Activated CD8-positive, alpha-beta memory T cell treated with anti-CD3 and anti-CD28 coated beads, Interleukin-2, amount 50 U/mL, for 24 hours (primary cell): ENCODE measurements around the gene DNAJB1.
"Not testable (repeated sequence)": the region's sequence is repeated elsewhere in the genome, so short reads cannot be mapped to it uniquely, and the experiment has no call there.

Source experiments
- DNase-seq: peaks from one replicate; pipeline ENCODE4 v3.0.0-alpha.2; 2020; ENCODE audit errors: extremely low read depth

Gene DNAJB1

DNA sequence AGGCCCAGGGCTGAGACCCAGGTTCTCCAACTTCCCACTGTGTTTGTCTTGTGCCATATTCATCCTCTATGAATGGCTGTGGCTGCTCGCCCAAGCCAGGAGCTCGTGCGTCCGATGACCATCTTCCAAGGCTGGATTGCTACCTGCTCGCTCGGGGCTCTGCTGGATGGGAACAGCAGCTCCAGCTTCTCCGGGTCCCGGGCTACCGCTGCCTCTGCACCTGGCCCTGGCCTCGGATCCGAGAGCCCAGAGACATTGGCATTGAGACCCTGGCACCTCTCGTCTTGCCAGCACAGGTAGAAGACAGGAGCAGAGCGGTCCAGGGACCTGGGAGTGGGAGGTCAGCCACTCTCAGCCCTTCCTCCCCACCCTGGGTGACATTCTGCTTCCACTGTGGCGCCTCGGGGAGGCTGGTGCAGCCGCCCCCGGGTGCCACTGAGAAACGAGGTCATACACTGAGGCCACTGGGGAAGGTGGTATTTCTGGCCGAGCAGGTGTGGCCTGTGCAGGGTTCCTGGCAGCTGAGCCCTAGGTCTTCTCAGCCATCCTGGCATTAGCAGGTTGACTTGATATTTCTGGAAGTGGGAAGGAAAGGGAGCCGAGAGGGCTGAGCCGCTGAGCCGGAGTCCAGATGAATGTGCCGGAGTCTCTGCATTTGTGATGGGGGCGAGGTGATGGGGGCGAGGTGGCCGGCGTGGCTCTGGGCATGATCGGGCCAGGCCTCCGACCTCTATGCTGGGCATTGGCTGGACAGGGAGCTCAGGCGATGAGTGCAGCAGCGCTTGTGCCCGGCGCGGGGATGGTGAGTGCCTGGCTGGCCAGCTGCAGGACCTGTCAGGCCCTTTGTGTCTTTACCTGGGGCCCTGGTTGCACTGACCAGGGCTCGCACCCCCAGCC lies 35.1 kb upstream of the DNAJB1 start:
- DNase-seq, result no peak

DNA sequence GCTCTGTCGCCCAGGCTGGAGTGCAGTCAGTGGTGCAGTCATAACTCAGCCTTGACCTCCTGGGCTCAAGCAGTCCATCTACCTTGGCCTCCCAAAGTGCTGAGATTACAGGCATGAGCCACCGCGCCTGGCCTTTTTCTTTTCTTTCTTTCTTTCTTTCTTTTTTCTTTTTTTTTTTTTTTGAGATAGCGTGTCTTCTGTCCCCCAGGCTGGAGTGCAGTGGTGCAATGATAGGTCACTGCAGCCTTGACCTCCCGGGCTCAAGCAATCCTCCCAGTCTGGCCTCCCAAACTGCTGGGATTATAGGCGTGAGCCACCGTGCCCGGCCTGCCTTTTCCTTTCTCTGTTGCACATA lies 33.8 kb upstream of the DNAJB1 start:
- not testable (repeated sequence) for DNase-seq

DNA sequence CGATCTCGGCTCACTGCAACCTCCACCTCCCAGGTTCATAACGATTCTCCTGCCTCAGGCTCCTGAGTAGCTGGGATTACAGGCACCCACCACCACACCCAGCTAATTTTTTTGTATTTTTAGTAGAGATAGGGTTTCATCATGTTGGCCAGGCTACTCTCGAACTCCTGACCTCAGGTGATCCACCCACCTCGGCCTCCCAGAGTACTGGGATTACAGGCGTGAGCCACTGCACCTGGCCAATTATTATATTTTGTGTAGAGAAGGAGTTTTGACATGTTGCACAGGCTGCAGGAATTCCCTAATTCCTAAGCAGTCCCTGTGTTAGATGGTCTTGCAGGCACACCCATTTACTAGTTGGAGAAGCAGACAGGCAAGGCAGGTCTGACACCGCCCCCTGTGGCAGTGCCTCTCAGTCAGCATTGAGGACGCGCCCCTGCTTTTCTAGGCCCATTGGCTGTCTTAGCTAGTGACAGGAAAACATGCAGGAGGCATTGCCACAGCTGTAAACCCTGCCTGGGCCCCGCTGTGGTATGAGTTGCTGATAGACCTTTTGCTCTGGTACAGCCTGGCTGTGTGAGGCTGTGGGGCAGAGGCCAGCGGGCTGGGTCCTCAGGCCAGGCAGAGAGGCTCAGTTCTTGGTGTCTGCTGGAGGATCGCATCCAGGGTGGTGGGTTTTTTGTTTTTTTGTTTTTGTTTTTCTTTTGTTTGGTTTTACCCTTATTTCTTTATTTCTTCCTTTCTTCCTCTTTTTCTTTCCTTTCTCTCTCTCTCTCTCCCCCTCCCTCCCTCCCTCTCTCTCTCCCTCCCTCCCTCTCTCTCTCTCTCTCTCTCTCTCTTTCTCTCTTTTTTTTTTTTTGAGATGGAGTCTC lies 33.2 kb upstream of the DNAJB1 start:
- peak; percentile 52 for DNase-seq

DNA sequence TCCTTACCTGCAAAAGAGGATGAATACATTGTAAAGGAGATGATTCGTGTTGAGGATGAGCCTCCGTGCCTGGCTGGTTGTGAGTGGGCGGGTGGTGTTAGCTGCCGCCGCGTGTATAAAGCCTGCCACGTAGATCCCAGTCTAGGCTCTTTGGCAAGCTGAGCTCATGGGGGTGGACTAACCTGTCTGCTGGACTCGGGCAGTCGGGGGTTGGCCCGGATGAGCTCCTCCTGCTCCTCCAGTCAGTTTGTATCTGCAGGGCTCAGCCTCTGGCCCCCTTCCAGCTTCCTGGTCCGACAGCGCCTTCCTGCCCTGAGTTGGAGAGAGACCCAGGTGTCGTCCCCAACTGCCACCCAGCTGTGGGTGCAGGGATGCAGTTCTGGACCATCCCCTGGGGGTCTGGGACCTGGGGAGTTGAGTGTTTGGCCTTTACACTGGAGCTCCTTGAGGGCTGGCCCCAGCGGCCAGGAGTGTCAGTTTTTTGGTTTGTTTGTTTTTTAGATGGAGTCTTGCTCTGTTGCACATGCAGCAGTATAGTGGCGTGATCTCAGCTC lies 32.1 kb upstream of the DNAJB1 start:
- no peak for DNase-seq

DNA sequence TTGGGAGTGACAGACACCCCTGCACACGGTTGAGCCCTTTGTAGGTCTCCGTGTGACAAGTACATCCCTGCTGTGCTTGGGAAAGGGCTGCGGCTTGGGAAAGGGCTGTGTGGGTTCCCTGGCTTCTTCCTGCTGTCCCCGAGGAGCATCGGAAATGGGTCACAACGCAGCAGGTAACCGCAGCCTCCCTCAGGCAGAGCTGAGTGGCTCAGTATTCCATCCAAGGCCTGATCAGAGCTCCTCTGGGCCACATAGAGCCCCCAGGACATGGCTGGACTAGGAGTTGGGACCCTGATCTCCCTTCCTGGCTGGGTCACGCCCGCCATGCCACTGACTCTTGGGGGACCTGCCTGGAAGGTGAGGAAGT lies 27.5 kb upstream of the DNAJB1 start:
- no peak for DNase-seq

DNA sequence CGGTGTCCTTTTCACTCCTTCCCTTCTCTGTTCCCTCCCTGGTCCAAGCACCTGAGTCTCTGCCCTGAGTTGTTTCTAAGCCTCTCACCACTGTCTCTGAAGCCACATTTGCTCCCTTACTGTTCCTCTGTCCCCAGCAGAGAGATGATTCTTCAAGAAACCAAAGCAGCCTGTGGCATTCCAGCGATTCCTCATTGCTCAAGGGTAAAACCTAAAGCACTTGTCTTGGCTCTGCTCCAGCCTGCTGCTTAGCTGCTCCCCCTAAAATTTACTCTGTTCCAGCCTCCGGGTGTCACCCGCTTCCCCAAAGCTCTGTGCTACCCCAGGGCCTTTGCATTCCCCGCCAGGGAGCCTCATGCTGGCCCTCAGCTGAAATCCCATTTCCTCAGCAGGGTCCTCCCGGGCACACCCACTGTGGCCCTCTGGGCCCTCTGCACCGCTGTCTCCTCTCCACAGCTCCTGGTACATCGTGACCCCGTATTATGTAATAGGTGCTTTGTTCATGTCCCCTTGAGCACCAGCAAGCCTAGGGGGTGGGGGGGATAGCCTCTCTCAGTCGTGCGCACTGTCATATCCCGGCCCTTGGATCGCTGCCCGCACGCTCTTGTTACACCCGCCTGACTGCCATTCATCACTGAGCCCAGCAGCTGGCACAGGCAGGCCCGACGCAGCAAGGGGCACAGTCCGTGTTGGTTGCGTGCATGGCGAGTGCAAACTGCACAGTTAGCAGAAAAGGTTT lies 26.9 kb upstream of the DNAJB1 start:
- DNase-seq, result no peak

DNA sequence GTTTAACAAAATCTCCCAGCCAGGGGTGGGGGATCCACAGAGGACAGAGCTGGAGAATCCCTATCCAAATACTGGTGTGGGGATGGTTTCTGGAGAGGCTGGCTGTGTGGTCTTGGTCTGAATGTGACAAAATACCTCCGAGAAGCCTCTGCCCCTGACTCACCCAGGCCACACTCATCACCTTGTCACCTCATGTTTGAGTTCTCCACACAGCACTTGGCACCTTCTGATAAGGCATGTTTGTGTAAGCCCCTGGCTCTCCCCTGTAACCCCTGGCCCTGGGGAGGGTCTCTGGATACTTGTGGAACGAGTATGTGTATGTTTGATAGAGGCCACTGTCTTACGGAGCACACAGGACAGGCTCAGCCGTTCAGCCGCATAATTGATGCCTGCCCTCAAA lies 25.9 kb upstream of the DNAJB1 start:
- DNase-seq, result no peak

DNA sequence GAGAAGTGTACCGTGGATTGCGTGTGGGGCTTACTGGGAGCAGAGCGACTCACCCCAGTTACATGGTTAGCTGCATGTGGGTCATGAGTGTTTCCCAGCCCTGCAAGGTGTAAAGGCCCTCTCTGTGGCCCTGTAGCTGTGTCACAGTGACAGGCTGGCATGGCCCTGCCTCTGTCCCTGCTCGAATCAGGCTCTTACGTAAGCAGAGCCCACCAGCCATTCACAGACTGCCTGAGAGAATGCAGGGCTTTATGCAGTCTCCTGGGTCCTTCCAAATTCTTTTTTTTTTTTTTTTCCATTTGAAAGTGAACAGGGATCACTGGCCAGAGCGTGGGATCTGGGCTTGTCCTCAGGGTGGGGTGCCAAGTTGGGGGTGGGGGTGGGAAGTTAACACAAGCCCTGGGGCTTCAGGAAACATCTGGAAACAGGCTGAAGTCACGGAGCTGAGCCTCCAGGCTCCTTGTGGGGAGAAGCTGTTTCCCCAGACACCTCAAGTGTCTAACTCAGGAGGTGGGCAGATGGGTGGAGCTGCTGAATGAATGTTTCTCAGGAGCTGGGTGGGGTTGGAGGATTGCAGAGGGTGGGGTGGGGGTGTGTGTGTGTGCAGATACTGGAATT lies 24.6 kb upstream of the DNAJB1 start:
- no peak for DNase-seq

DNA sequence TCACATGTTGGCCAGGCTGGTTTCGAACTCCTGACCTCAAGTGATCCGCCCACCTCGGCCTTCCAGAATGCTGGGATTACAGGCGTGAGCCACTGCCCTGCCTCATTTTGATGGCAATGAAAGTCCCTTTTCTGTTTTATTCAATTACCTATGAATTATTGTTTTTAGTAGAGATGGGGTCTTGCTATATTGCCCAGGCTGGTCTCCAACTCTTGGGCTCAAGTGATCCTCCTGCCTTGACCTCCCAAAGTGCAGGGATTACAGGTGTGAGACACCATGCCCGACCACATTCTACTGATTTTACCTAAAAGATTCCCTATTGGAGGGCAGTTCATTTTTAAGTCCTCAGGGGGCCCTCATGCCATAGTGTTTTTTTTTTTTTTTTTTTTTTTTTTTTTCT lies 23.8 kb upstream of the DNAJB1 start:
- DNase-seq, result not testable (repeated sequence)

DNA sequence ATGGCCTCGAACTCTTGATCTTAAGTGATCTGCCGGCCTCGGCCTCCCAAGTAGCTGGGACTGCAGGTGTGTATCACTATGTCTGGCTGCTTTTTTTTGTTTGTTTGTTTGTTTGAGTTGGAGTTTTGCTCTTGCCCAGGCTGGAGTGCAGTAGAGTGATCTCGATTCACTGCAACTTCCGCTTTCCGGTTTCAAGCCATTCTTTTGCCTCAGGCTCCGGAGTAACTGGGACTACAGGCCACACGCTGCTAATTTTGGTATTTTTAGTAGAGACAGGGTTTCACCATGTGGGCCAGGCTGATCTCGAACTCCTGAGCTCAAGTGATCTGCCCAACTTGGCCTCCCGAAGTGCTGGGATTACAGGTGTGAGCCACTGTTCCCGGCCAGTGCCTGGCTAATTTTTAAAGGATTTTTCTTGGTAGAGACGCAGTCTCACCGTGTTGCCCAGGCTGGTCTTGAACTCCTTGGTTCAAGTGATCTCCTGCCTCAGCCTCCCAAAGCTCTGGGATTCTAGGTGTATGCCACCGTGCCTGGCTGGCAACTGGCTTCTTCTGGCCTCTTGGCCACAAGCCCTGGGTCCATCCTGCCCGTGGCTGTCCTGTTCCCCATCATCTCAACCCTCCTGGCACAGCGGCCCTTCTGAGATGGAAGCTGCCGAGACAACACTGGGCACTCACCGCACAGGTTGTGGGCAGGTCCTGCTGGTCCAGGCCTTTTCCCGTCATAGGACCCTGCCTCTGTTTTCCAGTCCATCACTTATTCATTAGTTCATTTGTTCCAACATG lies 22.7 kb upstream of the DNAJB1 start:
- no peak for DNase-seq

DNA sequence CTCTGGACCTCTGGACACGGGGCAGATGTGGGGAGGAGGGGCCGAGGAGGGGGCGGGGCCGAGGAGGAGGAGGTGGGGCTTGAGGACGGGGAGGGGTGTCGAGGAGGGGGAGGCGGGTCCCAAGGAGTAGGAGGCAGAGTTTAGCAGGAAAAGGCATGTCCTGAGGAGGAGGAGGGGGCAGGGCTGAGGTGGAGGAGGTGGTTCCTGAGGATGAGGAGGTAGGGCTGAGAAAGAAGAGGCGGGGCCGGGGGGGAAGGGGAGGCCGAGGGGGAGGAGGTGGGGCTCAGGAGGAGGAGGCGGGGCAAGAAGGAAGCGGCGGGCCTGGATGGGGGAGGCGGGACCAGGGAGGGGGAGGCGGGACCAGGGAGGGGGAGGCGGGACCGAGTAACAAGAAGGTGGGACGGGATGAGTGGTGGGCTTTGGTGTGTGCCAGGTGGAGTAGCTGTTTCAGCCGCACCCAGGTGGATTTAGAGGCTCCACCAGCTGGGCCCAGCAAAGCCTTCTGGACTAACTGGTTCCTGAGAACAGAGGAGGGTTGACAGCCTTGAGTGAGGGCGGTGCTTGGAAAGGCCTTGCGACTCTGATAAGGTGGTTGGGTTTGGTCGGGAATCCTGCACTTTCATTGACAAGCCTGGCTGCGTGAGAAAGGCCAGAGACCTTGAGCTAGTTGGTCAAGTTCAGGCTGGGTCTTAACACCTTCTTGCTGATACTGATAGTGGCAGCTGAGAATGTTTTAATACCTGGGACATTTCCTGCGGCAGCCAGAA lies 18.9 kb upstream of the DNAJB1 start:
- DNase-seq, result no peak

DNA sequence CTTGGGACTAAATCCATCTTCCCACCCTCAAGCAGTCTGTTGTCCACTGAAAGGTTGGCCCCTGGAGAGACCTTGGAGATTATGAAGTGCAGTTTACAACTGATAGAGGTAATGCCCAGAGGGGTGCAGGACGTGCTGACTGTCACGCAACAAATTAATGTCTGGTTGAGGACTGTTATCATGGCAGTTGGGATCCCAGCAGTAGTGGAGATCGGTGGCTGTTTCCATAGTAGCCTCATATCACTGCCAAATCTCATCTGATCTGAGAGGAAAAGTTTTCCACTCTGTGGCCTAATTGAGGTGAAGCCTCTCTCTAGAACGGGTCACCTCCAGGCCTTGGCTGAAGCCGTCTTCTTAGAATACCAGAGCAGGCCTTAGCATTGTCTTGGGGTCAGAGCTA lies 15.3 kb upstream of the DNAJB1 start:
- DNase-seq, result no peak

DNA sequence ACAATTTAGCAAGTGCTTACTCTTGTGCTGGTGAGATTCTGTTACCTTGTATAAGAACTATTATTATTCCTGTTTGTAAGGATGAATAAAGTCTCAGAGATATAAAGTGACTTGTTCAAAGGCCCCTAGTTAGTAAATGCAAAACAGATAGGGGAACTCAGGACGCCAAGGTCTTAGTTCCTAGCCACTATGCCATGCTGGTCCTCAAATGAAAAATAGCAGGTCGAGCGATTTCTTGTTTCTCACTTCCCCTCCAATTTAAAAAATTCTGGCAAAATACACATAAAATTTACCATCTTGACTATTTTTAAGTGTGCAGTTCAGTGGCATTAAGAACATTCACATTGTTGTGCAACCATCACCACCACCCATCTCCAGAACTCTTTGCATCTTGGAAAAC lies 12.3 kb upstream of the DNAJB1 start:
- no peak for DNase-seq

DNA sequence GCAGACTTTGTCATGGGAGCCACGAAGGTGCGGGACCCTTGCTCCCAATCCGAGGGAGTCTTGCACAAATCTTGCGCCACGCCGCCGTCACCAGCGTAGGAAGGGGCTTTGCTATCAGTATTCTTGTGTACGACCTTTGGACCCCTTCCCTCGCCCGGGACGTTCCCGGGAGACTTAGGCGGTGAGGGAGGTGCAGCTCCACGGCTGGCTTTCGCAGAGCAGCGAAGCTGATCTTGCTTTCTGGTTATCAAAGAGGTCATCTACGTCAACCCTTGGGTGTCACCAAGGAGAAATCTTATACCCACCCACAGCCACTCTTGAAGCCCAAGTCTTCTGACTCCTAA lies 11.8 kb upstream of the DNAJB1 start:
- no peak for DNase-seq

DNA sequence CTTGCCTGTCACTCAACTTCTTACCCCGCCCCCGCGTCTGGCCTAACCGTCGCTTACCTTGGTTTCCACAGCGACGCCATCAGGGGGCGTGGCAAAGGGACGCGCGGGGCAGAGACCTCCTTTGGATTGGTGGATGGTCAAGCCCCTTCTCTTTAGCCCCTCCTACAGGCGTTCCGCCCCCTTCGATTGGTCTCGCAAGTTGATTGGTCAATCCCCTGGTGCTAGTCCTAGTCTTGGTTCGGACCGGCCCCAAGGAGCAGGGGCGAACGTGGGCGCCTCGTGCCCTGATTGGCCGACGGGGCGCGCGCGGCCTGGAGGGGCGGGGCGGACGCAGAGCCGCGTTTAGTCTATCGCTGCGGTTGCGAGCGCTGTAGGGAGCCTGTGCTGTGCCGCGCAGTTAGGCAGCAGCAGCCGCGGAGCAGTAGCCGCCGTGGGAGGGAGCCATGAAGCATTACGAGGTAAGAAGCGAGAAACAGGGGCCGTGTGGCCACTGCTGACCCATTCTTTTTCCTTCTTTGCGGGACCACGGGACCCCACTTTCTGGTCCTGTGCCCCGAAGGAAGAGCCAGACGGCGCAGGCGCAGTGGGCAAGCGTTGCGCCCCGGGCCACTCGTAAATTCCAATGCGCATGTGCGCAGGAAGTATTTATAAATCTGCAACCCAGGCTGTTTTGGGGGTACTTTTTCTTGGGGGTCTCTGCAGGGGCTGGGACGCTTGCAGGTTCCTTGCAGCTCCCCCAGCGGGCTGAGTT lies 11.2 kb upstream of the DNAJB1 start, which contains the start of gene TECR:
Gene TECR, plus strand, starts transcription at position 341 of the 751 bp plus-strand sequence. Its CDS starts 103 bp downstream, at position 444.
- peak; percentile 100 for DNase-seq

DNA sequence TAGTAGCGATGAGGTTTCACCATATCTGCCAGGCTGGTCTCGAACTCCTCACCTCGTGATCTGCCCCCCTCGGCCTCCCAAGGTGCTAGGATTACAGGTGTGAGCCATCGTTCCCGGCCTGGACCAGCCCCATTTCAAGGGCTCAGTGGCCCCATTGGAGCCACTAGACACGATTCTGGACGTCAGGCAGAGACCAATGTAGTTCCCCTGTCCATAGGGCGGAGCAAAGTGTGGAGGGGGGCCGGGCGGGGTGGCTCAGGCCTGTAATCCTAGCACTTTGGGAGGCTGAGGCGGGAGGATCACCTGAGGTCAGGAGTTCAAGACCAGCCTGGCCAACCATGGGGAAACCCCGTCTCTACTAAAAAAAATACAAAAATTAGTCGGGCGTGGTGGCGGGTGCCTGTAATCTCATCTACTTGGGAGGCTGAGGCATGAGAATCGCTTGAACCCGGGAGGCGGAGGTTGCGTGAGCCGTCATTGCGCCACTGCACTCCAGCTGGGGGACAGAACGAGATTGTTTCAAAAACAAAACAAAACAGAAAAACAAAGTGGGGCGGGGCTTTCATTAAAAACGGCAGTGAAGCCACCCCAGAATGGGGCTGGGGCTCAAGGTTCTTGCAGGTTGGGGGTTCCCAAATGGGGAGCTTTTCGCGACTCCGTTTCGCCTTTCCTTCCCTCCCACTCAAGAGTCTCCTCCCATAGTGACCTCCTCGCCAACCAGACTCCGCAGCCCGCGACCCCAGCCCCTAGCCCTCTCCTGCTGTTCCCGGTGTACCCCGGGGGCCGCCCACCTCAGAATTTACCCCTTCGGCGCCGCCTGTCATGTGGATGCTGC lies 10.4 kb upstream of the DNAJB1 start:
- DNase-seq, result no peak

DNA sequence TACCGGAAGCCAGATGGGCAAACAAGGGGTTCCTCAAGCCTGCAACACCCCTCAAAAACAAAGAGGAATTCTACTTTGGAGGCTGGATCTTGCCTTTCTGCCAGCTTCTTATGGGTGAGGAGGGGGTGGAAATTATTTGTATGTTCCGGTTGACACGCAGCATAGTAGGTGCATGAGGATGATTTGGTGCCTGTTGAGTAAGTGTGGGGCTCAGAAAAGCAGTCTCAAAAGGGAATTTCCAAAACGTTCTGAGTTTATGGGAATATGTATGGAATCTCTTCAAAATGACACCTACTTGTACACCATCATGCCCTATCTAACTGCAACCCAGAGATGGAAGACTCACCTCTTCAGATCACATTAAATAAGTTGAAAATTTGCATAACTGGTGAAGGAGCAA lies 8.2 kb upstream of the DNAJB1 start:
- DNase-seq, result no peak

DNA sequence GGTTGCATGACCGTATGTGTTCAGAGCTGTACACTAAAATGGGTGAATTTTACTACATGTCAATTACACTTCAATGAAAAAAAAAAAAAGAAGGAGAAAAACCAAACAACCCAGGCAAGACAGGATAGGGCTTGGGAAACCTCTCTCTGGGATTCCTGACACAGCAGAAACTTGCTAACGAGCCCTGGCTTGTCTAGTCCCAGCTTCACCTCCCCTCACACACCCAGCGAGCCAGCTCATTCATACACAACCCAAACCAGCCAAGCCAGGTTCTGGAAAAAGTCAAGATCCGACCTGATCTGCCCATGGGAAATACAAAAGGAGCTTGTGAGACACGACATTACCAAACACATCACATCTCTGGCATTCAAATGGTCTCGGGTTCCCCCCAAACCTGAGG lies 7.5 kb upstream of the DNAJB1 start:
- no peak for DNase-seq
